ENCODE measurements around the gene PCNX3. TPM values are rescaled to one million over a fixed set of nuclear protein-coding genes. Genes with fewer than 3 reads are reported as not detected.
A peak's percentile ranks its signal among the peaks of the same experiment; 100 is the strongest.

The PCNX3 gene
- total and polyA plus RNA-seq, 5 donors from 2014 or later: 1.9 to 61.3 (median 2.5) TPM

- Histone ChIP-seq H3K9me3 (ENCODE audit: control insufficient read depth in 2 of 2, low read length in 2 of 2) (no peaks in the 10 kb centered on the region), H3K27ac (ENCODE audit: insufficient read depth, low read length, poor library complexity, severe bottlenecking) (peak overlapping the region; percentile 98), H3K4me1 (ENCODE audit: control insufficient read depth, insufficient read depth, low read length, poor library complexity, severe bottlenecking) (peaks cover 41% of the 10 kb centered on the region), H3K27me3 (ENCODE audit: control insufficient read depth, insufficient read depth, low read length) (no peaks in the 10 kb centered on the region), H3K36me3 (ENCODE audit: control insufficient read depth, insufficient read depth, low read length) (peaks cover 43% of the 10 kb centered on the region), H3K4me3 (ENCODE audit: low read depth, low read length) (peak overlapping the region; percentile 86)
- no peaks in the 10 kb centered on the region for H3K9me3 Mint-ChIP-seq
- H3K27me3 Mint-ChIP-seq: peaks cover 4% of the 10 kb centered on the region
- DNase-seq (no peak), ATAC-seq (ENCODE audit: low read depth in 2 of 2) (no peak)
- peak overlapping the region in 2 of 3 donors; percentile 82 to 87 for H3K27ac Mint-ChIP-seq
- H3K36me3 Mint-ChIP-seq: peaks cover 32% of the 10 kb centered on the region
- H3K4me1 Mint-ChIP-seq: peaks cover 8 to 58% (median 21%) of the 10 kb centered on the region in 4 donors
- peak overlapping the region; percentile 86 to 94 (median 88) for H3K4me3 Mint-ChIP-seq
Observed at GRCh38 chr11:65661599-65662246, 46.1 kb downstream of the PCNX3 start.

- Histone ChIP-seq H3K36me3 (ENCODE audit: control insufficient read depth, insufficient read depth, low read length) (peaks cover 37% of the 10 kb centered on the region), H3K4me1 (ENCODE audit: control insufficient read depth, insufficient read depth, low read length, poor library complexity, severe bottlenecking) (peaks cover 41% of the 10 kb centered on the region), H3K9me3 (ENCODE audit: control insufficient read depth in 2 of 2, low read length in 2 of 2) (no peaks in the 10 kb centered on the region), H3K4me3 (ENCODE audit: low read depth, low read length) (peak overlapping the region; percentile 86), H3K27me3 (ENCODE audit: control insufficient read depth, insufficient read depth, low read length) (no peaks in the 10 kb centered on the region), H3K27ac (ENCODE audit: insufficient read depth, low read length, poor library complexity, severe bottlenecking) (peak overlapping the region; percentile 98)
- no peak for ATAC-seq (ENCODE audit: low read depth in 2 of 2)
- H3K27ac Mint-ChIP-seq: peak overlapping the region; percentile 63 to 87 (median 82)
- peaks cover 7 to 55% (median 18%) of the 10 kb centered on the region in 4 donors for H3K4me1 Mint-ChIP-seq
- H3K9me3 Mint-ChIP-seq: no peaks in the 10 kb centered on the region
- peaks cover 26% of the 10 kb centered on the region for H3K36me3 Mint-ChIP-seq
- peak overlapping the region; percentile 86 to 94 (median 88) for H3K4me3 Mint-ChIP-seq
- peaks cover 4% of the 10 kb centered on the region for H3K27me3 Mint-ChIP-seq
- DNase-seq: no peak
Observed at GRCh38 chr11:65662247-65662798, 46.7 kb downstream of the PCNX3 start.

GRCh38 chr11:65662799-65663638 is 47.4 kb downstream of the PCNX3 start, which contains the start of gene RELA:
Gene RELA, minus strand, starts transcription at chr11:65662916. Its CDS starts 84 bp downstream, at chr11:65662832.
- Histone ChIP-seq H3K4me3 (ENCODE audit: low read depth, low read length) (peak within 1 kb of the TSS; percentile 86), H3K27me3 (ENCODE audit: control insufficient read depth, insufficient read depth, low read length) (no peaks in the 10 kb centered on the region), H3K27ac (ENCODE audit: insufficient read depth, low read length, poor library complexity, severe bottlenecking) (peak within 1 kb of the TSS; percentile 98), H3K4me1 (ENCODE audit: control insufficient read depth, insufficient read depth, low read length, poor library complexity, severe bottlenecking) (peaks cover 41% of the 10 kb centered on the region), H3K9me3 (ENCODE audit: control insufficient read depth in 2 of 2, low read length in 2 of 2) (no peaks in the 10 kb centered on the region), H3K36me3 (ENCODE audit: control insufficient read depth, insufficient read depth, low read length) (peaks cover 30% of the 10 kb centered on the region)
- Mint-ChIP-seq H3K4me3 (peak within 1 kb of the TSS; percentile 89 to 97 (median 94)), H3K36me3 (peaks cover 21% of the 10 kb centered on the region), H3K9me3 (no peaks in the 10 kb centered on the region), H3K4me1 (peaks cover 5 to 49% (median 17%) of the 10 kb centered on the region in 4 donors), H3K27ac (peak within 1 kb of the TSS; percentile 88 to 94 (median 93)), H3K27me3 (peaks cover 4% of the 10 kb centered on the region)
- ATAC-seq (ENCODE audit: low read depth in 2 of 2) (peak; percentile 87 to 91), DNase-seq (peak; percentile 85 to 90 (median 90))

- H3K4me1 Mint-ChIP-seq: peaks cover 5 to 45% (median 15%) of the 10 kb centered on the region in 4 donors
- peak overlapping the region; percentile 78 for H3K4me3 ChIP-seq (ENCODE audit: low read depth, low read length)
- peak overlapping the region; percentile 89 to 97 (median 94) for H3K4me3 Mint-ChIP-seq
- H3K36me3 Mint-ChIP-seq: peaks cover 16% of the 10 kb centered on the region
- H3K36me3 ChIP-seq (ENCODE audit: control insufficient read depth, insufficient read depth, low read length): peaks cover 23% of the 10 kb centered on the region
- peaks cover 41% of the 10 kb centered on the region for H3K4me1 ChIP-seq (ENCODE audit: control insufficient read depth, insufficient read depth, low read length, poor library complexity, severe bottlenecking)
- ATAC-seq (ENCODE audit: low read depth in 2 of 2) (no peak), DNase-seq (peak in 2 of 3 donors; percentile 26 to 59)
- no peaks in the 10 kb centered on the region for H3K27me3 ChIP-seq (ENCODE audit: control insufficient read depth, insufficient read depth, low read length)
- H3K9me3 ChIP-seq (ENCODE audit: control insufficient read depth in 2 of 2, low read length in 2 of 2): no peaks in the 10 kb centered on the region
- H3K27ac Mint-ChIP-seq: peak overlapping the region; percentile 88 to 94 (median 93)
- H3K27ac ChIP-seq (ENCODE audit: insufficient read depth, low read length, poor library complexity, severe bottlenecking): peak overlapping the region; percentile 98
- no peaks in the 10 kb centered on the region for H3K9me3 Mint-ChIP-seq
- H3K27me3 Mint-ChIP-seq: peaks cover 4% of the 10 kb centered on the region
Observed at GRCh38 chr11:65663639-65664200, 48.1 kb downstream of the PCNX3 start.

- no peaks in the 10 kb centered on the region for H3K27me3 ChIP-seq (ENCODE audit: control insufficient read depth, insufficient read depth, low read length)
- no peak overlapping the region for H3K4me3 ChIP-seq (ENCODE audit: low read depth, low read length)
- no peaks in the 10 kb centered on the region for H3K4me1 Mint-ChIP-seq
- DNase-seq (no peak), ATAC-seq (ENCODE audit: low read depth in 2 of 2) (peak in 1 of 2 donors; percentile 44)
- peaks cover 14% of the 10 kb centered on the region for H3K27me3 Mint-ChIP-seq
- no peaks in the 10 kb centered on the region for H3K36me3 ChIP-seq (ENCODE audit: control insufficient read depth, insufficient read depth, low read length)
- H3K9me3 Mint-ChIP-seq: no peaks in the 10 kb centered on the region
- no peaks in the 10 kb centered on the region for H3K36me3 Mint-ChIP-seq
- no peaks in the 10 kb centered on the region for H3K9me3 ChIP-seq (ENCODE audit: control insufficient read depth in 2 of 2, low read length in 2 of 2)
- H3K4me1 ChIP-seq (ENCODE audit: control insufficient read depth, insufficient read depth, low read length, poor library complexity, severe bottlenecking): no peaks in the 10 kb centered on the region
- no peak overlapping the region for H3K27ac ChIP-seq (ENCODE audit: insufficient read depth, low read length, poor library complexity, severe bottlenecking)
- H3K27ac Mint-ChIP-seq: peak overlapping the region in 1 of 3 donors; percentile 1
- H3K4me3 Mint-ChIP-seq: no peak overlapping the region
Observed at GRCh38 chr11:65672180-65672860, 56.7 kb downstream of the PCNX3 start.

GRCh38 chr11:65672982-65673381 is 57.4 kb downstream of the PCNX3 start:
- H3K27ac ChIP-seq (ENCODE audit: insufficient read depth, low read length, poor library complexity, severe bottlenecking): no peak overlapping the region
- no peaks in the 10 kb centered on the region for H3K9me3 ChIP-seq (ENCODE audit: control insufficient read depth in 2 of 2, low read length in 2 of 2)
- no peaks in the 10 kb centered on the region for H3K4me1 Mint-ChIP-seq
- no peak overlapping the region for H3K4me3 Mint-ChIP-seq
- no peaks in the 10 kb centered on the region for H3K9me3 Mint-ChIP-seq
- H3K27ac Mint-ChIP-seq: no peak overlapping the region
- no peaks in the 10 kb centered on the region for H3K36me3 Mint-ChIP-seq
- no peaks in the 10 kb centered on the region for H3K4me1 ChIP-seq (ENCODE audit: control insufficient read depth, insufficient read depth, low read length, poor library complexity, severe bottlenecking)
- no peak overlapping the region for H3K4me3 ChIP-seq (ENCODE audit: low read depth, low read length)
- H3K27me3 Mint-ChIP-seq: peaks cover 14% of the 10 kb centered on the region
- ATAC-seq (ENCODE audit: low read depth in 2 of 2): no peak
- no peaks in the 10 kb centered on the region for H3K36me3 ChIP-seq (ENCODE audit: control insufficient read depth, insufficient read depth, low read length)
- no peak for DNase-seq
- no peaks in the 10 kb centered on the region for H3K27me3 ChIP-seq (ENCODE audit: control insufficient read depth, insufficient read depth, low read length)

- Histone ChIP-seq H3K27me3 (ENCODE audit: control insufficient read depth, insufficient read depth, low read length) (peaks cover 7% of the 10 kb centered on the region), H3K36me3 (ENCODE audit: control insufficient read depth, insufficient read depth, low read length) (no peaks in the 10 kb centered on the region), H3K9me3 (ENCODE audit: control insufficient read depth in 2 of 2, low read length in 2 of 2) (no peaks in the 10 kb centered on the region), H3K4me1 (ENCODE audit: control insufficient read depth, insufficient read depth, low read length, poor library complexity, severe bottlenecking) (no peaks in the 10 kb centered on the region), H3K27ac (ENCODE audit: insufficient read depth, low read length, poor library complexity, severe bottlenecking) (no peak overlapping the region), H3K4me3 (ENCODE audit: low read depth, low read length) (no peak overlapping the region)
- H3K27me3 Mint-ChIP-seq: peaks cover 19% of the 10 kb centered on the region
- H3K4me3 Mint-ChIP-seq: no peak overlapping the region
- no peaks in the 10 kb centered on the region for H3K9me3 Mint-ChIP-seq
- H3K27ac Mint-ChIP-seq: no peak overlapping the region
- ATAC-seq (ENCODE audit: low read depth in 2 of 2): no peak
- no peak for DNase-seq
- no peaks in the 10 kb centered on the region for H3K4me1 Mint-ChIP-seq
- H3K36me3 Mint-ChIP-seq: no peaks in the 10 kb centered on the region
Observed at GRCh38 chr11:65680192-65680743, 64.7 kb downstream of the PCNX3 start.

Measured in CD4-positive, CD25-positive, alpha-beta regulatory T cell (primary cell).